ENCODE measurements around the gene POLR3K. TPM values are rescaled to one million over a fixed set of nuclear protein-coding genes. Genes with fewer than 3 reads are reported as not detected.

The POLR3K gene
- total RNA-seq, 1 donor from 2014 or later, result 12.0 TPM

- ATAC-seq (no peak), DNase-seq (no peak)
- Histone ChIP-seq H3K27ac (no peak overlapping the region), H3K36me3 (peaks cover 52% of the 10 kb centered on the region), H3K27me3 (no peaks in the 10 kb centered on the region), H3K4me1 (peaks cover 28% of the 10 kb centered on the region), H3K9me3 (no peaks in the 10 kb centered on the region), H3K4me3 (no peak overlapping the region)
- no peak for TF ChIP-seq CTCF (IDR thresholded peaks at IDR 0.05)
- intact Hi-C loops (cut with DNase I), result no loop called here
These were observed 35.2 kb upstream of the POLR3K start for GRCh38 chr16:88613-89012.

GRCh38 chr16:86483-86952 is 33.1 kb upstream of the POLR3K start:
- ATAC-seq, result no peak
- no peak overlapping the region for H3K4me3 ChIP-seq
- no peak for DNase-seq
- H3K4me1 ChIP-seq, result peaks cover 28% of the 10 kb centered on the region
- H3K36me3 ChIP-seq, result peaks cover 56% of the 10 kb centered on the region
- no peaks in the 10 kb centered on the region for H3K27me3 ChIP-seq
- TF ChIP-seq CTCF (IDR thresholded peaks at IDR 0.05), result no peak
- intact Hi-C loops (cut with DNase I), result no loop called here
- H3K9me3 ChIP-seq, result no peaks in the 10 kb centered on the region
- H3K27ac ChIP-seq, result peak overlapping the region; percentile 79

GRCh38 chr16:85865-86264 is 32.5 kb upstream of the POLR3K start:
- Histone ChIP-seq H3K4me3 (no peak overlapping the region), H3K27me3 (no peaks in the 10 kb centered on the region), H3K27ac (peak overlapping the region; percentile 79), H3K9me3 (no peaks in the 10 kb centered on the region), H3K36me3 (peaks cover 56% of the 10 kb centered on the region), H3K4me1 (peaks cover 28% of the 10 kb centered on the region)
- intact Hi-C loops (cut with DNase I), result no loop called here
- no peak for DNase-seq
- ATAC-seq, result no peak
- TF ChIP-seq CTCF (IDR thresholded peaks at IDR 0.05), result no peak

- H3K4me1 ChIP-seq, result peaks cover 28% of the 10 kb centered on the region
- no peak overlapping the region for H3K4me3 ChIP-seq
- peaks cover 53% of the 10 kb centered on the region for H3K36me3 ChIP-seq
- intact Hi-C loops (cut with DNase I), result no loop called here
- peak overlapping the region; percentile 79 for H3K27ac ChIP-seq
- no peaks in the 10 kb centered on the region for H3K27me3 ChIP-seq
- H3K9me3 ChIP-seq, result no peaks in the 10 kb centered on the region
- TF ChIP-seq CTCF (IDR thresholded peaks at IDR 0.05), result no peak
- DNase-seq (no peak), ATAC-seq (no peak)
These were observed 32.0 kb upstream of the POLR3K start for GRCh38 chr16:85407-85782.

GRCh38 chr16:84718-85406 is 31.5 kb upstream of the POLR3K start:
- intact Hi-C loops (cut with DNase I), result no loop called here
- Histone ChIP-seq H3K27ac (peak overlapping the region; percentile 79), H3K27me3 (no peaks in the 10 kb centered on the region), H3K4me3 (no peak overlapping the region), H3K9me3 (no peaks in the 10 kb centered on the region), H3K4me1 (peaks cover 28% of the 10 kb centered on the region), H3K36me3 (peaks cover 52% of the 10 kb centered on the region)
- TF ChIP-seq CTCF (IDR thresholded peaks at IDR 0.05), result no peak
- ATAC-seq (peak; percentile 82), DNase-seq (peak; percentile 77)

Data from upper lobe of right lung (tissue), 1 donor.